NCI-H2081 treated with DMSO at 0.1 percent for 48 hours (cell line): ENCODE results near the gene GATA3.
"Not testable (repeated sequence)": the region's sequence is repeated elsewhere in the genome, so short reads cannot be mapped to it uniquely, and the experiment has no call there.

Source experiments
- DNase-seq: peaks from one replicate; lab custom pipeline; 2025; lab: John Stamatoyannopoulos, UW

The GATA3 gene

DNA sequence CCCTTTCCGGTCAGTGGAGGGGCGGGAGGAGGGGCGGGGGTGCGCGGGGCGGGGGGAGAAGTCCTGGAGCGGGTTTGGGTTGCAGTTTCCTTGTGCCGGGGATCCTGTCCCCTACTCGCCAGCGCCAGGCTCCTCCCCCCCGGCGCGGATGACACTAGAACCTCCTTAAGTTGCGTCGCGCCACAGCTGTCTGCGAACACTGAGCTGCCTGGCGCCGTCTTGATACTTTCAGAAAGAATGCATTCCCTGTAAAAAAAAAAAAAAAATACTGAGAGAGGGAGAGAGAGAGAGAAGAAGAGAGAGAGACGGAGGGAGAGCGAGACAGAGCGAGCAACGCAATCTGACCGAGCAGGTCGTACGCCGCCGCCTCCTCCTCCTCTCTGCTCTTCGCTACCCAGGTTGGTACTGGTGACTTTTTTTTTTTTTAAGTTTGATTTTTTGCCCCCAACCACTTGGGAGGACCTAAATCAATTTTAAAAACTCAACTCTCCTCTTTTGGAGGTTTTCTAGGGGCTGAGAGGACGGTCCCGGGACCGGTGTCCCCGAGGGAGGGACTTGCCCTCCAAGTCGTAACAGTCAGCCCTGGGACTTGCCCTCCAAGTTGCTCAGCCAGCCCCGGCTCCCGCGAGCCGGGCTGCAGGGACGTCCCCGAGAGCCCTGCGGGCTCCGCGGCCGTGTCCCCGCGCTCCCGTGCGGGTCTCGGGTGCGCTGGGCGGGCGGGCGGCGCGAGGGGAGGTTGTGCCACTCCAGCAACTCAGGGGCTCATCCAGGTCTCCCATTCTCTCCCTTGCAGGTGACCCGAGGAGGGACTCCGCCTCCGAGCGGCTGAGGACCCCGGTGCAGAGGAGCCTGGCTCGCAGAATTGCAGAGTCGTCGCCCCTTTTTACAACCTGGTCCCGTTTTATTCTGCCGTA lies at the start of gene GATA3:
TSS of gene GATA3 (plus strand) at position 195 of the 914 bp plus-strand sequence. CDS start 968 bp downstream, outside the sequence.
- DNase-seq, result no peak

DNA sequence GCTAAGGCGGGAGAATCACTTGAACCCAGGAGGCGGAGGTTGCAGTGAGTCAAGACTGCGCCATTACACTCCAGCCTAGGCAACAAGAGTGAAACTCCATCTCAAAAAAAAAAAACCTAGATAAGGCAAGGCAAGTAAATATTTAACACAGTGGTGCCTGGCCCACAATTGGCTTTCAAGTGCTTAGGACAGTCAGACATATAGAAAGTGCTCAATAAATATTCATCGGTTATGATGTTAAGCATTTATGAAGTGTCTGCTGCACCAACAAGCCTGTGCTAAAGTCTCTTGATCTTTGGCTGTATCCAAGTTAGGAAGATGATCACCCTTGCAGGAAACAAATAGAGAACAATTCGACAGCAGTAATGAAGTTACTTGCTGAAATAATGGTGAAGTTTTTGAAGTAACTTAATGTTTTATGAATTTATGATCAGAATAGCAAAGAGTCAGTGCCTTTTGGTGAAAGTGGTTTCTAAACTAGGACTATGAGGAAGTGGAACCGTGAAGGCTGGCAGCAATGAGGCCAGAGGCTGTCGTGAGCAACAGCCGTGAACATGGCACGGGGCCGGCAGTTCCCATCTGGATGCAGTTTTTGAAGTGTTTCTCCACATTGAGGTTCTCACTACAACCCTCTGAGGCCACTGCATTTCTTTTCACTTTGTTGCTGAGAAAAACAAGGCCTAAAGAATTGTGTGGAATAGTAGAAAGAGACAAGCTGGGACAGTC lies 48.1 kb upstream of the GATA3 start:
- DNase-seq, result no peak

DNA sequence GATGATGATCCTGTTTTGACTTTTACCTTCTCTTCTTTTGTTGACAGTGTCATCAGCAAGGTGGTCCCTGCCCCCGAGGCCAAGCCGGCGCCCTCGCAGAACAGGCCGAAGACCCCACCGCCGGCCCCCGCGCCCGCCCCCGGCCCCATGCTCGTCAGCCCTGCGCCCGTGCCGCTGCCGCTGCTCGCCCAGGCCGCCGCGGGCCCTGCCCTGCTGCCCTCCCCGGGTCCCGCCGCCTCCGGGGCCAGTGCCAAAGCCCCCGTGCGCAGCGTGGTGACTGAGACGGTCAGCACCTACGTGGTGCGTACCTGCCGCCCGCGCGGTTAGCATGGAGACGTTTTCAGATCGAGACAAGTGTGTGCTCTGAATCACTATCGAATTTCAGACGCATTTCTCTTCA lies 45.5 kb upstream of the GATA3 start:
- no peak for DNase-seq

DNA sequence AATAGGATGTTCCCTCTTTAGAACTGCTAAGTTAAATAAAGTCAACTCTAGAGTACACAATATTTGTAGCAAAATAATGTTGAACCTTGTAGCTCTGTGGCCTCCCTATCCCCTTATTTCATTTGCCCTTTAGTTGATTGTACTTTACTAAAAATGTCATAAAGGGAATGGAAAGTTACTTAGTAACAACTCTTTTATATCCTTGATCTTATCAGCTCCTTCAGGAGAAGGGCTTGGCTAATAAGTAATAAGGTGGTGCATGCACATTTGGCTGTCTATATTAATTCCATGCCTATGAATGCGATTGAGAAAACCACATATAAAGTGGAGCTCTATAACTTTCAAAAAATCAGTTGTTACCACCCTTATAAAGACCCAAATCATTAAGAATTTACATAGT lies 41.5 kb upstream of the GATA3 start:
- DNase-seq, result no peak

DNA sequence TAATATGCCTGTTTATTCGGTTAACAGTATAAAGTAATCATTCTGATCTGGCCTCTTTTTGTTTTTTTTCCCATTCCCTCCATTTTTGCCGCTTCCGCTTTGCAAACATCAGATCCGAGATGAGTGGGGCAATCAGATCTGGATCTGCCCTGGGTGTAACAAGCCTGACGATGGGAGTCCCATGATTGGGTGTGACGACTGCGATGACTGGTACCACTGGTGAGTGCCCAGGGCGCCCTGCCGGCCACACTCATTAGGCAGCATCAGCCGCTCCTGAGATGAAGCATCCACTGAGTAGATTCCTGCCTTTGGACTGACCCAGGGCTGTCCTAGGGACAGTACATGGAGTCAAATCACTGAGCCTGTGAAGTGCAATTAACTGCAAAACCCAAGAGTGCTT lies 40.9 kb upstream of the GATA3 start:
- DNase-seq, result no peak

DNA sequence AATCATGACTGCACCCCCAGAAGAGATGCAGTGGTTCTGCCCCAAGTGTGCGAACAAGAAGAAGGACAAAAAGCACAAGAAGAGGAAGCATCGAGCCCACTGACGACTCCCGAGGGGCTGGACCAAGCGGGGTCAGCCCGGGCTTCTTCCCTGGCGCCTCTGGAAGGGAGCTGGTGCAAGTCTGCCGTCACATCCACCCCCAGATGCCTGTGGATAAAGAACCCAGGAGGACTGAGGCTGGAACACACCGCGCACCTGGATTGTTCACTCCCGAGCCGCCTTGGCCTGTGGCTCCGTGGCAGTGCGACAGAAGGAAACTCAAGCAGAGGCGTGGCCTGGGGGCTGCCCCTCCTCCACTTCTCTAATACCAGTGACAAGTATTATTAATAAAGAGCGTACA lies 39.8 kb upstream of the GATA3 start:
- no peak for DNase-seq

DNA sequence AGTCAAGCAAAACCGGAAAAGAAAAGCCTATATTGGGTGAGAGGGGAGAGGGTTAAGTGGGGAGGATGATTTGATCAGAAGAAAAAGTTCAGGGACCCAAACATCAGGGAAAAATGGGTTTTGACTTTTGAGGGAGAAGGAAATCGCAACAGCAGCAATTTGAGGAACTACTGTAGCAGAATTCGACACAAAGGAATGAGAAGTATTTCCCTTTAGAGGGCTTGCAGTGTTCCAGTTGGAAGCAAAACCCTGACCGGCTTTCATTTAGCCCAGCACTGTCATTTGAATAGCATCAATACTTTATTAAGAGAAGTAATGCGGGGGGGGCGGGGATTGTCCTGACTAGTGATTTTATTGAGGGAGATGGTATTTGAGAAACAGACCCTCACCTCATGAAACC lies 37.2 kb upstream of the GATA3 start:
- no peak for DNase-seq

DNA sequence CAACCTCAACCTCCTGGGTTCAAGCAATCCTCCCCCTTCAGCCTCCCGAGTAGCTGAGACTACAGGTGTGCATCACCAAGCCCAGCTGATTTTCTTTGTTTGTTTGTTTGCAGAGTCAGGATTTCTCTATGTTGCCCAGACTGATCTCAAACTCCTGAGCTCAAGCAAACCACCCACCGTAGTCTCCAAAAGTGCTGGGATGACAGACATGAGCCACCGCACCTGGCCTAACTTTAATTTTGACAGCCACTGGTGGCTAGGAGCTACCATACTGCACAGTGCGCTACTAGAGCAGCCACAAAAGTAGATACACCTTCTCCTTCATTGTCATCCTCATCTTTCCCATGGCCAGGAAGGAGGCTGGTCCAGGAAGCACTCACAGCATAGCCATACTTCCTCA lies 31.2 kb upstream of the GATA3 start:
- DNase-seq, result no peak

DNA sequence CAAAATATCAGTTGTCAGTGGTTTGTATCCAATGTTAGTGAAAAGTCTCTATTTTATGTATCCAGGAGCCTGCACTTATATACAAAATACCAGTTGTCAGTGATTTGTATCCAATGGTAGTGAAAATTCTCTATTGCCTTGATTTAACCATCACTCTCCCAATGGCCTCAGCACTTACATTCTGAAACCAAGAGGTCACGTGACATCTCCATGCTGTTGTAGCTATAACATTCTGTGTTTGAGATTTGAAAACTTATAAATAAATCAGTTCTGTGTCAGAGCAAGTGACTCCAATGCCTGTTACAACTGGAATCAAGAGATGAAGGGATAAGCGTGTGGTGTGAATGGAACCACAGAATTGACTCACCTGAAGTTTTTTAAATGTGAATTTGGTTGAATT lies 30.6 kb upstream of the GATA3 start:
- no peak for DNase-seq

DNA sequence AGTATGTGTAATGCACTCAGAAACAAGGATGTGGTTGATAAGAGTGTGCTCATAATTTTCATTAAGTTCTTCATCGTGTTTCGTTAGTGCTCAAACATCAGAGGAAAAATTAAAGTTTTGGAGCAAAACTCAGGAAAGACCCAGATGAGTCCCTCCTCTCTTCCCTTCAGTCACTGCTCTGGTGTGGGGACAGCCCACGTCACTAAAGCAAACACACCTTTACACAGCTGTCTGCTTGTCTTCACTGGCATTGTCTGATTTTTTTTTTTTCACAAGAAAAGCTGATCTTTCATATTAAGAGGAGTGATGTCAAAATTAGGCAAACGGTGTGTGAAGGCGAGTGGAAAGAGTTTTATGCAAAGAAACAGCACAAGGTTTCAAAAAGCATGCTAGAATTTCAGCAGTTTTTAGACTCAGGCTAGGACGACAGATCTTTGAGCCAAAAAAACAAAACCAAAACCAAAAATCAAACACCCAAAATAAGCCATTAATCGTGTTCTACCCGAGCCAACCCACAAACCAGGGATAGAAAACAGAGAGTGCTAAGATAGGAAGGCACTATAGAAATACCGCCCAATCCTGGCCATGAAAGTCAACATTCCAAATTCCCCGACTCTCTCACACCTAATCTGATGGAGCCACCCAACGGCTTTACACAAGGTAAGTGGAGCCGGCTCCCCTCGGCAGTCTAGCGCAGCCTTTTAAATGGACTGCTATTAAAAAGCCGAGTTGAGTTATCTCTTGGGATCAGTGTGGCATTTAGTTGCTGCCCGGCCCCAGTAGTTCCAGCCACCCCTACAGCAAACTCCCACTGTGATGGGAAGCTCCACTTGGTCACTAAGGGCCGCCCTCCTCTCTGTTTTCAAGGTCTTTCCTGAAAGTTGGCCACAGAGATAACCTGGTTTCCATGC lies 27.9 kb upstream of the GATA3 start:
- no peak for DNase-seq

DNA sequence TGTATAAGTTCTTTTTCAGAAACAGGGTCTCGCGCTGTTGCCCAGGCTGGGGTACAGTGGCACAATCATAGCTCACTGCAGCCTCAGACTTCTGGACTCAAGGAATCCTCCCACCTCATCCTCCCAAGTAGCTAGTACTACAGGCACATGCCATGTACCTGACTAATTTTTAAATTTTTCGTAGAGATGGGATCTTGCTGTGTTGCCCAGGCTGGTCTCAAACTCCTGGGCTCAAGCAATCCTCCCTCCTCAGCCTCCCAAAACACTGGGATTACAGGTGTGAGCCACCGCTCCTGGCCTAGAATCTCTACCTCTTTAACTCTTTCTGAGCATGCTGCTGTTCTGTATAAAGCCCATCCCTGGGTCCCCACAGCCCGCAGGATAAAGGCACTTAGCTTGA lies 23.3 kb upstream of the GATA3 start:
- not testable (repeated sequence) for DNase-seq

DNA sequence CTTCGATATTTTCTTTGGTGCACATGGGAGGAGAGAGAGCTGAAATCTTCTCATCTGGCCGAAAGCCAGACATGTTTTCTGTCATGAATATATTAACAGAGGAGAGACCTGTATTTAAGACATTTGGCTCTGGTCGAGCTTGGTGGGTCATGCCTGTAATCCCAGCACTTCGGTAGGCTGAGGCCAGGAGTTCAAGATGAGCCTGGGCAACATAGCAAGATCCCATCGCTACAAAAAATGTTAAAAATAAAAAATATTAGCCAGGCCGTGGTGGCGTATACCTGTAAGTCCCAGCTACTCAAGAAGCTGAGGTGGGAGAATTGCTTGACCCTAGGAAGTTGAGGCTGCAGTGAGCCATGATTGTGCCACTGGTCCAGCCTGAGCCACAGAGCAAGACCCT lies 21.9 kb upstream of the GATA3 start:
- DNase-seq, result no peak

DNA sequence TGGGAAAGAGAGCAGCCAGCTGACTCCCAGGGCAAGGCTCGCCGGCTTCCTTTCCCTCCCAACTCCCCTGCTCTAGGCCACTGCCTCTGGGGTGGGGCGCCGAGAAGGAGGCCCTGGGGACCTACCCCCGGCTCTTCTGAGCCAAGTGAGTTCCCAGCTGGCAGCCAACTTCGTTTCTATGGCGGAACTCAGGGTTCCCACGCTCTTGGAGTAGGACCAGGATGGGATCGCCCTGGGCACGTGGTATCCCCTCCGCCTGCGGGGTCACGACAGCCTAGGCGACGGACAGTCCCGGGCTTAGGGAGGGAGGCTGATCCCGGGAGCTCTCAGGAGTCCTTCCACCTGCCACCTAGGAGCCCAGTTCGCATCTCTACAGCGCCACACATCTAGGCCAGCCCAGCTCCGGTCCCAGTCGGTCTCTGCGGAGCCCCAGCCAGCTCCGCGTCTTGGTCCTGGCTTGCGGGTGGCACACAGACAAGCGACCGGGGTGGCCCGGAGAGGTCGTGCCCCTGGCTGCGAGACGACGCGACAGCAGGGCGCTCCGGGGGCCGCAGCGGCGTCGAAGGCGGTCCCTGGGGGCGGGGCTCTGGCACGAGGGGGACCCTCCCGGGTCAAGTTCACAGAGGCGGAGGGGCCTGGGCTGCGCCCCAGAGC lies 20.5 kb upstream of the GATA3 start:
- DNase-seq, result no peak

DNA sequence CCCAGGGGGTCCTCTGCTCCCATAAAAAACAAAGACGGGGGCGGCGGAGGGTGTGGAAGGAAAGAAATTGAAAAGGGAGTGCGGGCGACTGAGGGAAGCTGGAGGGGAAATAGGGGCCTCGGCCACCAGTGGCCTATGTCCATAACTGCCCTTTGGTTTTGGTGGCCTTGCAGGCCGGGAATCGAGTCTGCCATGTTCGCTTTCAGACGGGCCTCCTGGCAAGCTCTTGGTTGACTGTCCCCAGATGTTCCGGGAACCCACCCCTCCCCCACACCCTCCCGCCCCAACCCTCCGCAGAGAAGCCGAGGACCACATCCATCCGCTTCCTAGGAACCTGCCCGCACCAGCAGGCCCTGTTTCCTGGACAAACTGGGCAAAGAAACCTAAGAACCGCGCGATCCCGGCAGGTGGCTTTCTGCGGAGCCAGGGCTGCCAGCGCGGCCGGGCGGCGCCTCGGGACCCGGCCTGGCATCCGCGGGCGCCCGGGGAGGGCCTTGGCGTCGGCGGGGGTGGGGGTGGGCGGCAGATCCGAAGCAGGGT lies 20.0 kb upstream of the GATA3 start:
- DNase-seq, result no peak

DNA sequence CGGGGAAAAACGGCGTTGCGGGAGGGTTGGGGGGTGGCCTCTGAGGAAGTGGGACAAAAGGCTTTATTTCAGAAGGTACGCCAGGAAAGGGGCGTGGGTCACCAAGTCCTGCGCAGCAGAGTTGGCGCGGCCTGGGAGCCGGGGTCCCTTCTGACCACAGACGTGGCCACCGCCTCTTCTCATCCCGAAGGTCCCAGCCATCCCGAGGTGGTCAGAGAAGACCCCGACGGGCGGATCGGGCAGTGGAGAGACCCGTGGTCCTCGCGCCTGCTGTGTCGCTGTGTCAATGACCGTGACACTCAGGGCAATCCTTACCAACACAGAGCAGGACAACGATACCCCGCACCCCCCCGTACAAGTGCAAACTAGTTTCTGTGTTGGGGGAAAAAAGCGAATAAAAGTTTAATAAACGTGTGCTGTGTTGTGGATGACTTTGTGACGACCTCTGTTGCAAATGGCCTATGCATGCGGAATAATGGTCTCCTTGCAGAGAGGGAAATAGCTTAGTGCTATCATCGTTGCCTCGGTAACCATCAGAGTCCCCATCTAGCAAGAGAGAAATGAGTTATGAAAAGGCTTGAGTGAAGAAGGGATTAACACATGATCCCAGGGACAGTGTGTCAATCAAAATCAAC lies 19.4 kb upstream of the GATA3 start:
- no peak for DNase-seq

DNA sequence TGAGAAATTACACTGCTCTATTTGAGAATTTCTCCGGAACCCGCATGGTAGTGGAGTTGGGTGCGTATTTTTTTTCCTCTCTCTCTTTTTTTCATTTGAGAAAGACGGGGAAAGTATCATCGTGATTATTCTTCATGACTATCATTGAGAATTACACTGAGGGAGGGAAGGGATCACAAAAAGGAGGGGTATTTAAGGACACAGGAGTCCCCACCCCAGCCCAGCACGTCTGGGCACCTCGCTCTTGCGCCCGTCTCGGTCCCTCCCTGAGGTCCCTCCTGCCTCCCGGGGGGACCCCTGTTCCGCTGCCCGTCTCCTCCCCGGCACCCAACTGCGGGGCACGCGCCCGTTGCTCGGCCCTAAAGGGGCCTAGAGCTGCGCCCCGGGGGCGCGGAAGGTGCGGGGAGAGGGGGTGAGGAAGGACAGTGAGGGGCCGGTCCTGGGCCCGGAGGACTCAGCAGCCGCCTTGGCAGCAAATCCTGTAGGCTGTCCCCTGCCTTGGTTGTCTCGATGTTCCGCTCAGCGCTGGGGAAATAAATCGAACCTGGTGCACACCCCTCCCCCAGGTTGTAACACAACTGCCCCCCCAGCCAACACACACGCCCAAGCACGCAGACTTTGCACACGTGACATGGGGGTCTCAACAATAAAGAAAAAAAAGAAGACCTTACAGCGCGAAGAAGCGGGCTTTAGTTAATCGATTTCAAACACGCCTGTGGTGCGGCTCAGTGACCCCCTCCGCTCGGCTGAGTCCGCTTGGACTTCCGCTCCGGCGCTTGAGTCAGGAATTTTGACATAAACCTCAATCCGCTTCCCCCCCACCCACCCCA lies 18.6 kb upstream of the GATA3 start:
- no peak for DNase-seq

DNA sequence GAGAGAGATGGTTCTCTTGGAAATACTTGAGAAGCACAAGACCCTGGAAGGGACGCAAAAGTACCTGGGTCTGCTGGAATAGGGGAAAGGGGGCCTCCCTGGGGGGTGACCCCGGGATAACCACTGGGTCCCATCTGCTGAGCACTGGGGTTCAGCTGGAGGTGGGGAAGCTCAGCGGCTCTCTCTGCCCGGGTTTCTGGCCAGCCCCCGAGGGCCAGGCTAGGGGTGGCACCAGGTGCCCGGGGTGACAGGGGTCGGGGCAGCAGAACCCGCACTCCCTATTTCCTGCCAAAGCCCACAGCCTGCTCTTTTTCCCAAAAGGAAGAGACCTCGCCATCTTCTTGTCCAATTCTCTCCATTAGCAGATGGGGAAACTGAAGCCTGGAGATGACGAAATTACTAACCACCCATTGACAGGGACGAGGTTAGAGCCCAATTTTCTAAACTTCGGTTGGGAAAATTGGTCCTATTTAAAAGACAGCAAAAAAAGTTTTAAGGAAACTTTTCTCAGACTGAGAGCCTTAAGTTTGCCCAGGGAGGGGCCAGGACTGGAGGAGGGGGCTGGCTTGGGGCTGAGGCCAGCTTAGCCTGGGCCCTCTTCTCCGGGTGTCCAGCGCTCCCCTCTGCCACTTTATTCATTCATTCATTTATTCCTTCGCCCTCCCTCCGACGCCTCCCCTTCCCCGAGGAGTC lies 17.8 kb upstream of the GATA3 start:
- DNase-seq, result no peak

DNA sequence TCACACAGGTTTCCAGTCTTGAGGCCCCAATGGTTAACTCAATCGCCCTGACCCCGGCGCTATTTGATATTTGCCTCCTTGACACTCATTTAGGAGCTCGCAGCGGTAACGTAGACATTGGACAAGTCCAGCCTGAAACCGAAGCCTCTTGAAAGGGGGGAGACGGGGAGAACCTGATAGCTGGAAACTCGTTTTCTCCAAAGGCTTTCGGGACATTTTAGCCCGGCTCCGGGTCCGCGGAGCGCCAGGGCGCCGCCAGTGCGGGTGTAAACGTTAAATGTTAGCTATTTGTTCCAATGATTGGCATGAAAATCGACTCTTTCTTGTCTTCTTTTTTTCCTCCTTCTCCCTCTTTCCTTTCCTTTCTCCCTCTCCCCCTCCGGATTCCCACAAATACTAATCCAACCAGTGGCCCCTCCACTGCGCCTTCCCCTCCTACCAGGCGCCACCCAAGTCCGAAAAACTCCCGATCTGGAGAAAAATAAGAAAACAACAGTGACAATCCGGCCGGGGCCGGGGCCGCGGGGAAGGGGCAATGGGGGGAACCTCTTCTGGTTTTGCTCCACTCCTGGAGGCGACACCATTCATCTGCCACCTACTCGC lies 17.2 kb upstream of the GATA3 start:
- DNase-seq, result no peak
